ENCODE results near the gene FGF1. TPM values are rescaled to one million over a fixed set of nuclear protein-coding genes. Genes with fewer than 3 reads are reported as not detected.

FGF1 gene
- total RNA-seq, 1 donor from 2014 or later: 0.98 TPM

DNA sequence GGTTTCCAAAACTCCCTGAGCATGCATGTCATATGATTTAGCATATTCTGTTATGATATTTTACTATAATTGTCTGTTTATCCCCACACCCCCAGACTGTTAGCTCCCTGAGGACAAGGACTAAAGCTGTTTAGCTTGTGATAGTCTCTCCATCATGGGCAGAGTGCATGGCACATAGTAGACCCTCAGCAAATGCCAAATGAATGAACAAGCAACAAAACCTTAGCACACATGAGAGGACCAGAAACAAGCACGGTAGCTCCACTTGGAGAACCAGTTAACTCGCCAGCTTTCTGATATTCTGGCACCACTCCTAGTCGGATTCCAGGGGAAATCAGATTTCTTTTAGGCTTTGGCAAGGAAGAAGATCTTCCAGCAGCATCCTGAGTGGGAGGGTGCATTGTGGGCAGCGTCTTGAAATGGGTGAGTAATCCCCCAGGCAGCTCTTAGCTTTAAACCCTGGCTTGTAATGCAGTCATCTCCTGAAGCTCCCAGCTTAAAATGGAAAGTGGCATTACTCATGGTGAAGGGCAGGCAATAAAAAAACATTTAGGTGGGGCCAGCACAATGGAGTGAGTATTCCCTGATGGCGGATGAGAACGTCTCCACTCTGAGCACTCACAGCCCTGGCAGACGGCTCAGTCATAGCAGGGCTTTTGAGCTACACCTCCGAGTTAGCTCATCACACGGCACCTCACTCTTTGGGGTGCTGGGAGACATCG, 41.1 kb downstream of the FGF1 start:
- peak; percentile 37 for DNase-seq (ENCODE audit: low spot score)

DNA sequence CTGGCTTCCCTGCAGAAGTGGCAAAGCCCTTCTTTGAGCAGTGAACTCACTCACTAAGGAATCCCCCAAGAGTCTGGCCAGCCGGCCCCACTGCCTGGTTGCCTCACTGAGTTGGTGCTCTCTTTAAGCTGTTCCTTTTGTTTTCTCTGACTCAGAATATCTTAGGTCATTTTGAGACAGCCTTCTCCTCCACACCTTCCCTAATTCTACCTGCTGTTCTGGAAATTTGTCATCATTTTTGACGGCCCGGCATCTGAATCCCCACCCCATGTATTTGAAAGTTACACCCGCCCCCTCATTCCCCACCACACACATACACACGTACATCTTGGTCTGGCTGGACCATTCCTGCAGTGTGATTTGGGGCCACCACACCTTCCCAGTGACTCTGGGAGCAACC, 41.8 kb downstream of the FGF1 start:
- no peak for DNase-seq (ENCODE audit: low spot score)

DNA sequence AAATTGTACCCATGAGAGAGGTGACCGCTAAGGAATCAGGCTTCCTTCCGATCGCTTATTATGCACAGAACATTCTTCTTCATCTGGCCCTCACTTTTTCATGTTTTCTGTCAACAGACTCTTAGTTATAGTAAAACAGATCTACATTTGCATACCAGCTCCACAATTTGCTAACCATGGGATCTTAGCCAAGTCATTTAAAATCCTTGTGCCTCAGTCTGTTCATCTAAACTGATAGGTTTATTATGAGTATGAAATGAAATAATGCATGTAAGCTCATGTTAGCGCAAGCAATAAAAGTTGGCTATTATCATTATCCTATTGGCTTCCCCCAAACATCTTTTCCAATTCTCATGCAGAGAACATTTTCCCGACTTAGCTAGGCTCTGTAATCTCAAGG, 42.3 kb downstream of the FGF1 start:
- DNase-seq (ENCODE audit: low spot score): no peak

DNA sequence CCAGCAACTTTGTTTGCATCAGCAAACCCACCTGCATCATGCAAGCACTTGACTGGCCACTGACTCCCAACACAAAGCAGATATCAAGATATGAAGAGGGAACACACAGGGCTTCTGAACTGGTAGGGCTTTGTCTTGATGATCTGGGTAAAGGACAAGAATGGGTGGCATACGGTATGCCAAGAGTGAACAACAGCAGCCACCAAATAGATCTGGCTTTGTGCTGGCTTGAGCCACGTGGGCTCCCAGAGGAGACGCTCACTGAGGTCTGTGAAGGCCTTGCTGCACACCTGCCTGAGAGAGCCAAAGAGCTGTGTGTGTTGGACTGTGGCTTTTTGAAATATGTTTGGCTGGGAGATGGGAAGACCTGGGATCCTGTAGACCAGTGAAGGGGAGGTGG, 43.5 kb downstream of the FGF1 start:
- no peak for DNase-seq (ENCODE audit: low spot score)

DNA sequence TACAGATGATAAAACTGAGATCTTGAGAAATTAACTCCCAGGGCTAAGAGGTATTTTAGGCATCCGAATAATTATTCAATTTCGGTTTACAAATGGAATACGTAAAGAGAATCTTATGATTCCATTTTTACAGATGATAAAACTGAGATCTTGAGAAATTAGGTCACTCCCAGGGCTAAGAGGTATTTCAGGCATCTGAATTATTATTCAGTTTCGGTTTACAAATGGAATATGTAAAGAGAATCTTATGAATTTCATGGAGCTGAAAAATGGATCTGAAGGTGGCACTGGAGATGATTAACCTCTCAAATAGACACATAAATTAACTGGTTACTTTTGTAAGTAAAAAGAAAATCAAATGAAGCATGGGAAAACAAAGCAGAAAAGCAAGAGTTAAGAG, 44.2 kb downstream of the FGF1 start:
- DNase-seq (ENCODE audit: low spot score): no peak

DNA sequence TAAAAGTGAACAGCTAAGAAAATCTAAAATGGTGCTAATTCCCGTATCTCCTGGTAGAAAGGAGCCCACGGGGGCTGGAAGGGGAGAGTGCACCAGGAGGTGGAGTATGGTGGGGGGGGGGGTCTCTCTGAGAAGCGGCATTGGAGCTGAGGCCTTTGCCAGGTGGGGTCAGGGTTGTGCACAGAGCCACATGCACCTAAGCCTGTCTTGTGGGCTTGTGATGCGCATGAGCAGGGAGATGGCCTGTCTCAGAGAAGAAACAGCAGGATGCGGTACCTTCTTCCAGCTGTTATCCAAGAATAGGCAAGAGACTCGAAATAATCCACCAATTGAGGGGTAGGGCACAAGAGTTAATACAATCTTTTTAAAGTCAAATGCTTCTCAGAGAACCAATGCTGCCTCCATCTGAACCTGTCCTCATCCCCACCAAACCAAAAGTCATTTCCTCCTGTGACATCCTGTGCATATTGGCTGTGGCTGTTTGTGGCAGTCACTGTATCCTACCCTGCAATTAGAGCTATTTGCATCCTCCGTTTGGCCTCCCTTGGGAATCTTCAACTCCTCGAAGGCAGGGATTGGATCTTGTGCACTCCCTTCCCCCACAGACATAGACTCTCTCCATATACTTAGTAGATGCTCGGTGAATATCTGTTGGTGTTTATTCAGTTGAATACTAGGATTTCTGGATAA, 45.4 kb downstream of the FGF1 start:
- DNase-seq (ENCODE audit: low spot score): no peak

DNA sequence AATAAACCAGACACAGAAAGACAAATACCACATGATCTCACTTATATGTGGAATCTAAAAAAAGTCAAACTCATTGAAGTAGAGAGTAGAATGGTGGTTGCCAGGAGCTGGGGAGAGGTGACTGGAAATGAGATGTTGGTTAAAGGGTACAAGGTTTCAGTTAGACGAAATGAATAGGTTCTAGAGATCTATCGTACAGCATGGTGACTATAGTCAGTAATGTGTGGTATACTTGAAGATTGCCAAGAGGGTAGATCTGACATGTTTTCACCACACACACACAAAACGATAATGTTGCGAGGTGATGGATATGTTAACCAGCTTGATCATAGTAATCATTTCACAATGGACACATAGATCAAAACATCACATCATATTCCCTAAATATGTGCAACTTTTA, 46.4 kb downstream of the FGF1 start:
- no peak for DNase-seq (ENCODE audit: low spot score)

DNA sequence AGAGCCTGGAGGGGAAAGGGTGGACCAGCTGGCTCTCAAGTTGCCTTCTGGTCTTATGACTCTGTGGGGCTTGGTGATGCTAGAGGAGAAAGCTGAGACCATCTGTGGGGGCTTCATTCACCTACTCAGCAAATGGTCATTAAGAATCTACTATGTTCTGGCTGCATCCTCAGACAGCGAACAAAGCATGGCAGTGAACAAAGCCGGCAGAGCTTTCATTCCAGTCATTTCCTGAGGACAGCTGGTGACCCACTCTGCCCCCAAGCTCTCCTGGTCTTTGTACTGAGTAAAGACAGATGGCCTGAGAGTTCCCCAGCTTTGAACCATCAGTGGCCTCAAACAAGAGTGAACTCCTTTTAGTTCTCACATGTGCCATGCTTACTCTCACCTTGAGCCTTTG, 48.0 kb downstream of the FGF1 start:
- no peak for DNase-seq (ENCODE audit: low spot score)

DNA sequence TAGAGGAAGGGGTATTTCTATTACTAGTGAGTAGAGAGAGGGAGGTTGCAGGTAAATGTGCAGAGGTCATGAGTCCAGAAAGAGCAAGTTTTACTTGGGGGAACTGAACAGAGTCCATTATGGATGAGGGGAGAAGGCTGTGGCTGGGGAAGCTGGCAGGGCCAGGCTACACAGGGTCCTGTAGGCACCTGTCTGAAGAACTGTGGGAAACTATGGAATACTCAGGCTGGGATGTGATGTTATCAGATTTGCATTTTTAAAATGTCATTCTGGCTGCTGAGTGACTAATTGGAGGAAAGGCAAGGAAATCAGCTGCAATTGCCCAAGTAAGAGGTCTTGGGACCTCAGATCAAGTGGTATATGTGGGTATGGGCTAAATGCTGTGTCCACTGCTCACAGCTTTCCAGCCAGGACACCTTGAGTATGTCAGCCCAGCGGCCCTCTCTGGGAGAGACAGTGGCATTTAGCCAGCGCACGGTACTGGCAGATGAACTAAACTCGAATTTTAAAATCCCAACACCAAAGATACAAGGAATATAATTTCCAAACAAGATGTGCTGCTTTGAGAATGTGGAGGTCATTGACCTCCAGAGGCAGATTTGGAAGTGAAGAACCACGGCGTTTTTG, 49.1 kb downstream of the FGF1 start:
- DNase-seq (ENCODE audit: low spot score): no peak

DNA sequence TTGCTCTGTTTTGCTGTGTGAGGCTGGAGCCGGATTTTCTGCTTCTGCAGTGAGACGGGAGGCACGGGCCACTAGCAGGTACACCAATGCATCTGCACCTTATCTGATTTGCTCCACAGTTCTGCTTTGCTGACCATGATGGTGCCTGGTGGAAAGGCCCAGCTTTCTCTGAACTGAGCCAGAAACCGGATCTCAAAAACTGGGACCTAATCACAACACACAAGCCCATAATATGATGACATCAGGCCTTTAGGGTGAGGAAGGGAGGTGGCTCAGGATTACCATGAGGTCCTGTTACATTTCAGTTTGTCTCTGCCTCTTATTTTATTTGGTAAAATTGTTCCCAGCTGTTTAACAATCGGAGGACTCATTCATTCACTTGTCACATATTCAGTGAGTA, 49.8 kb downstream of the FGF1 start:
- no peak for DNase-seq (ENCODE audit: low spot score)

DNA sequence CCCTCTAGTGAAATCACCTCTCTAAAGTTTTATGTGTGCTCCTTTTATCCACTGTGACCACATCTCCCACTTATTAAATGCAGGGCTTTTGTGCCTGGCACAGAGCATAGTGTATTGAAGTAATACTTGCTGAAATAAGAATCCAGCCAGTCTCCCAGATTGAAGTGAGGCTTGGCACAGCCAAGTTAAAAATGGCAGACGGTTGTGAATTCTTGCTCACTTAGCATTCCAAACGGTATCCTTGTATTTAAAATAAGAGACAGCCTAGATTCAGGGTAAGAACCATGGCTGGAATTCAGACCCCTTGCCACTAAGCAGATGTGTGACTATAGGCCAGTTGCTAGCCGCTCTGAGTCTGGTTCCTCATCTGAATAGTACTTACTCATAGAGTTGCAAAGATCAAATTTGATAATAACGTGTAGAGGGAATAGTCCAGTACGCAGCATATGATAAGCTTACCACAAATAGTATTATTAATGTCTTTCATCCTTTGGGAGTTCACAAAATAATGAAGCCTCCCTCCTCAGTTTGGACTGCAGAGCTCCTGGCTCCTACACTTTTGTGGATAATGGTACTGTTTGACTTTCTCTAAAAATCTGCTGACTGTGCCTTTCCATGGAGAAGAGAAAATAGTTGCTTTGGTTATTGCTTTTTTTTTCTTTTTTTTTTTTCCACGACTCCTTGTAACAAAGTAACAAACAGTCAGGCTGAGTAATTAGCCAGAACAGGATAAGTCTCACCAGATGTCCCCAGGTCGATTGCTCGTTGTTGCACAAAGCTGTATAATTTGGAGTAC, 51.5 kb downstream of the FGF1 start:
- DNase-seq (ENCODE audit: low spot score): no peak

DNA sequence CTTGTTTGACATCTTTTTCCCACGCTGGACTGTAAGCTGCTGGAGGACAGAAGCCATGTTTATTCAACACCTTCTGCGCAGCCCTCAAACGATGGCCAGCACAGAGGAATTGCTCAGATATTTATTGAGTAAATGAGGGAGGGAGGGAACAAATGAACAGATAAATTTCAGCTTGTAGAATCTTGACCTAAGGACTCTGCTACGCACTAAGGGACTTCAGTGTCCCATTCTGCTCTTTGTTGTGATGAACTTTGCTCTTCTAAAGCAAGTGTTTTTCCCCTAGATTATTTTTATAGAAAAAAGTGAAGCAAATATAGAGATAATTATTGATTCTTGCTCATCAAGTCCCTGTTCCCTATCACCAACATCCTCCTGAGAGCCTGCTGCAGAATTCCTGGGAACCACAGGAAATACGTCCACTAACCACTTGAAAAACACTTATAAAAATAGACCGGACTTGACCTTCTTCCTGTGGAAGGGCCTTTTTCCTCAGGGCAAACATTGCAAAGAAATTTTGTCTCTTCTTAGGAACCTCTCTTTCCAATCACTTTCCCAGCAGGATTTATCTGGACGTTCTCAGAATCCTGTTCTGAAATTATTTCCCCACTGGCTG, 54.9 kb downstream of the FGF1 start:
- DNase-seq (ENCODE audit: low spot score): no peak

DNA sequence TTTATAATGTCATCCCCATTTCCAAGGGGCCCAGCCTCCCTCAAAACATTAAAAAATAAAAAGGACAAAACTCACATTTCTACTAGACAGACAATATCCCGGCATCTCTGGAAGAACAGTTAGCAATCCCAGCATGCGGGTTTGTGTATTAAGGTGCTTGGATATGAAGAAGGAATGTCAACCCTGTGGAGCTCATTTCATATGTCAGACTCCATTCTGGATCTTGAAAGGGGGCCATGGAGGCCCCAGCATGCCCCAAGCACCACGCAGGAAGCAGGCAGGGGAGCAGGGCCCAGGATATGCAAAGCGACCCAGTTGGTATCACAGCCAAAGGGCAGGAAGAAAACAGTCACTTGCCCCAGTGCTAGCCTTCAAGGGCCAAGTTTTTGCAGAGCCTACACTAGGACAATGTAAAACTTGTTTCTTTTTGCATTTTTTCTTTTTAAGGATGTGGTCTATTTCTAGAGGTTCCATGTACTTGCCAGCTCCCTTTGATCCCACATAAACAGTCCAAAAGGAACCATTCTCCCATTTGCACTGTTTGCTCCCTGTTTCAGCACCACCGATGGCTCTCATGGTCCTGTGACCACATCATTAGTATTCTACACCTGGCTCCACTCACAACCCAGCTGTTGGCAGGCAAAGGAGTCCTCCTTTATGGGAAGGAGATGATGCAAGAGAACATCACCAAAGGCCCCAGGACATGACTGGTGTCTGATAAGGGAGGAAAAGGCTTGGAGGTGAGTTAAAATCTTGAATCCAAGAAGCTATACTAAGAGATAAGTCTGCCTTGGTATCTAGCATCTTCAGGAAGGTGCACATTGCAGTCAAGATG, 58.3 kb downstream of the FGF1 start:
- no peak for DNase-seq (ENCODE audit: low spot score)

DNA sequence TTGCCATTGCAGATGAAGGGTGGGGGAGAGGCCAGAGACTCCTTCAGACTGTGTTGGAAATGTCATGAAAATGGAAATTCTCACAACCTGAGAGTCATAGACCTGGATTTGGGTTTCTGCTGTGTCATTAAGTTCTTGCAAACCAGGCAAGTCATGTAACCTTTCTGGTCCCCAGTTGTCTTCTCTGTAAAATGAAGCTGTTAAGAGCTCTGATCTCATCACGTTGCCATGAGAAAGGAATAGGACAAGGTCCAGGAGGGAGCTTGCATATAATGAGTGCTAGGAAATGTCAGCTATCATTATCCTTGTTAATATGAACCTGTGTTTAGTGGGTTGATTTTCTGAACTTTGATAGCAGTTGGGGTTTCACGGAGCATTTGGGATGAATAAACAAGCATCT, 59.1 kb downstream of the FGF1 start:
- no peak for DNase-seq (ENCODE audit: low spot score)

DNA sequence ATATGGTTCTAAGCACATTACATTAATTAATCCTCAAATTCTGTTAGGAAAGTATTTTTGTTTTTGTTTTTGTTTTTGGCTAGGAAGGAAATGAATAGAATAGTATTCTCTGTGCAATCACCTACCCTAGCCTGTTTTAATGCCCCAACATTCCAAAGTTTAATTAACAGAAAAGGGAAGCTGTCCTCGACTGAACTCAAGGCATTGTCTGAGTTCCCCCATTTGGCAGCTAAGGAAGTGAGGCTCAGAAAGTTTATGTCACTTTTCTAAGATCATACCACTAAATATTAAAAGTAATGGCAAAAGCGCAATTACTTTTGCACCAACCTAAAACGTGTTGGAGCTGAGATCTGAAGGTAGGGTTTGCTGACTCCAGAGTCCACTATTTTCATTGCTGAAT, 59.8 kb downstream of the FGF1 start:
- no peak for DNase-seq (ENCODE audit: low spot score)

DNA sequence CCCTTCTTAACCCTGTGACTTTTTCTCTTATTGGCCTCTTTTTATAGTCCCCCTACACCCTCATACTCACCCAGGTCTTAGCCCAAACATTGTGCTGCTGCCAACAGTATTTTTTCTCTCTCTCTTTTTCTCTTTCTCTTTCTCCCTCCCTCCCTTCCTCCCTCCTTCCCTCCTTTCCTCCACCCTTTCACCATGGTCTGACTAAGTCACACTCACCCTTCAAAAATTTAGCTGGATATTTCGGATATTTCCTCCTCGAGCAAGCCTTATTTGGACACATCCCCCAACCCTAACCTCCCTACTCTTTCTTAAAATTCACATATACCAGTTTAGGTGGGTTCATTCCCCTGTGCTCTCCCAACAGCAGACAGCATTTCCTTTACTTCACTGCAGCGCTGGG, 64.7 kb downstream of the FGF1 start:
- no peak for DNase-seq (ENCODE audit: low spot score)

DNA sequence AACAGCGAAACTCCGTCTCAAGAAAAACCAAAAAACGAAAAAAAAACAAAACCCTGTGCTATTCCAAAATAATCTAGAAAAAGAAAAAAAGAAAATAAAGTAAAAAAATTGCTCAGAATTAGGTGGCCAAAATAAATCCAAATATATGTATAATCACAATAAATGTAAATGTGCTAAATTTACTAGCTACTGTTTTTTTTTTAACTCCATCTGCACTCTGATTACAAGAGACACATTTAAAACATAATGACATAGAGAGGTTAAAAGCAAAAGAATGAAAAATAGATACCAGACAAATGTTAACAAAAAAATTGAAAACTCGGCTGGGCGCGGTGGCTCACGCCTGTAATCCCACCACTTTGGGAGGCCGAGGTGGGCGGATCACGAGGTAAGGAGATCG, 66.1 kb downstream of the FGF1 start:
- no peak for DNase-seq (ENCODE audit: low spot score)

DNA sequence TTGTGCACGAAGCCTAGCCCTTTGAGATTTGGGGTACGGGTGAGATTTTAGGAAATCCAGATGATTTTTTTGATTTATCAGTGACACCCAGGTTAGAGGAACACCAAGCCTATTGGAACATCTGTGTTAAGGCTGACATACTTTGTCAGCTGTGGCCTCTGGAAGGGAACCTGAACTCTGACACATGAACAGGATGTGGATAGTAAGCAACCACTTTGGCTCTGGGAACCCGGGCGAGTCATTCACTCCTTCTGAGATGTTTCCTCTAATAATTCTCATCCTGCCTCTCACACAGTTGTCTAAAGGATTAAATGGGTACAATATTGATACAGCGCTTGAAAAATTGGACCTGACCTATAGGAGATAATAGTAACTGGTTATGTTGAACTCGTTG, 67.8 kb downstream of the FGF1 start:
- no peak for DNase-seq (ENCODE audit: low spot score)

DNA sequence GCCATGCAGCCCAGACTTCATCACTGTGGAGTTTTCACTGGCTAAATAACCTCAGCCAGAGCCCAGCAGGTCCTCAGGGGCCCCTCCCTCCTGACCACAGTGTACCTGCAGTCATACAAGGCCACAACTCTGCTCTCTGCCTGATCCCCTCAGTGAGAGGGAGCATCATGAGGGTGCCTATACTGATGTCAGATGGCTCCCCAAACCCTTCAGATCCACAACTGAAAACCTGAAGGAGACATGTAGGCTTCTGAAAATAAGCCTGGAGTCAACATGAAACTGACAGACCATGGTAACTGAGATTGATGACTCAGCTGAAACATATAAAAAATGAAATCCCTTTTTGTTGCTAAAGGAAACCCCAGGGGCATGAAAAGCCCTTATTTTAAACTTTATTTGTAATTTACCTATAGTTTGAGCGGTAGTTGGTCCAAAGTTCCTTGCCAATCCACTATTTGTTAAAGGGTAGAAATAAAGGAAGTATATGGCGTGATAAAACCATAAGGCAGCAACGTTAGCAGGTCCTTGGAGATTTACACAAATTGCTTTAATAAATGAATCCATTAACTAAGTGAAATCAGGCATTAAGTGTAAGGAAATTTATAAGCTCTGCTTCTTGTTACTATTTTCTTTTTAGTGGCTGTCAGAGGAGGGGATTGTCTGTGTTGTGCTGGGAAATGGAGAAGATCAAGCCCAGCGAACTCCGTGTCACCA, 68.3 kb downstream of the FGF1 start:
- DNase-seq (ENCODE audit: low spot score): no peak

DNA sequence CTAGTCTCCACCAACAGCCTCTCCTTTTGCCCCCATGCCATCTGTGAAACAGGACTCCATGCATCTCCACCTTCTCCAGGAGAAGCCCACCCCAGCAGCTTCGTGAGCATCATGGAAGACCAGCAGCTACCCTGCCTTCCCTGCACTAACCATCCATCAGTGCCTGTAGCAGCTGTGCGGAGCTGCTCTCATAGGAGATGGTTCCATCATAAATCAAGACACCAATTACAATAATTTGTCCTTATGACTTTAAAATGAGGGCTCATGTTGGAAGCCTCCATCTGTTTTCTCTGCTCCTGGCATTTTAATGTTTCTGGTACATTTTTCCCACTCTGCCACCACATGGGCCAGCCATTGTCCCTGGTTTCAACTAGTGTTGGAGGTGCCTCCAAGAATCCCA, 69.9 kb downstream of the FGF1 start:
- no peak for DNase-seq (ENCODE audit: low spot score)

DNA sequence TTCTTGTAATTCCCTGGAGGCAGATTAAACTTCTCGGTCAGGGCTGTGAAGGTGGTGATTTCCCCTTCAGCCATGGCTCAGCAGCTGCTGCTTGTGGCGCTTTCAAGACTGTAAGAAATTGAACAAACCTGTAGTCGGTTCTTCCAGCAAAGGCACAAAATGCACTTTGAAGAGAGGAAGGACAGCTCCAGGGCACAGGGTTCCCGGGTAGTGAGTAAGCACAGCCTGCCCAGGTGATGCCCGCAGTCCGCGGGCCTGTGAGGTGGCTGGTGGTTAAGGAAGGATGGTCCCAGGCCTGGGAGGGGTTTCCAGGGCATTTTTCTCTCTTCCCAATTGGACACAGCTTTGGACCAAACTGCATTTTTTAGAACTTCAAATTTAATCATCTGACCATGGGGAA, 71.8 kb downstream of the FGF1 start:
- DNase-seq (ENCODE audit: low spot score): no peak
